Activated CD8-positive, alpha-beta memory T cell treated with anti-CD3 and anti-CD28 coated beads, Interleukin-2, amount 50 U/mL, for 48 hours (primary cell): ENCODE data around the gene MACROD2.

Source experiments
- DNase-seq: peaks from one replicate; pipeline ENCODE4 v3.0.0-alpha.2; 2020

Gene MACROD2

DNA sequence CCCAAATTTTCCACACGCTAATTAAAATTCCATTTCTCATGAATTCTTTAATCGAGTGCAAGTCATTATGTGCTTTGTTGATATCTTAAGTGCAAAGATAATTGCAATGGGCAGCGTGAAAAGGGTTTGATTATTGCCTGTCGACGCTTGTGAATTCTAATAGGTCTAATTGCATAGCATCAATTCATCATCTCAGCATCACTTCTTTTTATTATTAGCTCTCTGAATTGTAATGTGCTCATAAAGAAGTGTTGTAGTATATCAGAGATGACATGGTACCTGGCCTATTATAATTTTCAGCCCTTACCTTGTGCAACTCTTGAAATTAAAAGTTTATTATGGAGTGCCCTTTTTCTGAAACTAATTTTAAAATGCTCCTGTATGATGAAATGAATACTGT is 1208.9 kb downstream of the MACROD2 start:
- no peak for DNase-seq

DNA sequence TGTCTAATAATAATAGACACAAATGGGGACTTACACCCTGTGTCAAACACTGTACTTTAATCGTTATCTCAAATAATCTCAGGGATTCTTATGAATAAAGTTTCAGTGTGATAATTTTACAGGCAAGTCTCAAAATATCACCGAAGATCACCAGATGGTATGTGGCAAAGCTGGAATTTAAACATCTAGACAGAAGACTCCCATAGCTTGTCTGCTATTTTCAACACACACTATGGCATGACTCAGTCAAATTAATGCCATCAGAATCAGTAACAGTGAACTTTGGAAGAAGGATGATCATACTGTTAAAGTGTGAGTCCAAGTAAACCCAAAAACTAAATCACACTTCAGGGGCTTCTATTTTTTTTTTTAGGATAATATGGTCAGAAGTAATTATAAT is 1209.7 kb downstream of the MACROD2 start:
- DNase-seq = no peak

DNA sequence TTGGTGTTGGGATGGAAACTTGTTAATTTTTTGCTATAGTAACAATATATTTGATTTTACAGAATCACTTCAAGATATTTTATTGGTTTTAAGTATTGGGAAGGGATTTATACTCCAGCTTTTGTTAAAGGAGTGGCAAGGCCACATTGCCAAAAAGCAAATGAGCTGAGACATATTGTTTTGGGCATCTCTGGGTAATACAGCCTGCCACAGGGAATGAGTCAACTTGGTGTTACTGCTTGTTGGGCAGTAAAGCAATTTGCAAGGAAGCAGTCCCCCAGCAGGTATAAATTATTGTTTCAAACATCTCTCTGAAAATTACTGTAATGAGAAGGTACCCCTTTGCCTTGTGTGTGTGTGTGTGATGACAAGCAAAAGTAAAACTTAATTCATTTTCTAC is 1210.4 kb downstream of the MACROD2 start:
- no peak for DNase-seq

DNA sequence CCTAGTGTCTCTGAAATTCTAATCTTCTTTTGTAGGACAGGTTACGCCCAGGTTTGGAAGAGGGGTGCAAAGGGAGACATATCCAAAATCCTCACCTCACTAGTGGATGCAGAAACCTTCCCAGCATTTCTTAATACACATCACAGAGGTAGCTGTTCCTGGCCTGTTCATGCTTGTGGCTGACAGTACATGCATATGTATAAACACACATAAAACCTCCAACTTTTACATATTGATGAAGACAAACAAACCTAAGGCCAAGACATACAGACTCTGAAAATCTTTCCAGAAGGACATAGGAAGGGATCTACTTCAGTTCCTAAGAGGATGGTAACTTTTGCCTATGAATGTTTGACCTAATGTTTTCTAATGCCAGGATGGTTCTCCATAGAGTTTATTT is 1214.2 kb downstream of the MACROD2 start:
- no peak for DNase-seq

DNA sequence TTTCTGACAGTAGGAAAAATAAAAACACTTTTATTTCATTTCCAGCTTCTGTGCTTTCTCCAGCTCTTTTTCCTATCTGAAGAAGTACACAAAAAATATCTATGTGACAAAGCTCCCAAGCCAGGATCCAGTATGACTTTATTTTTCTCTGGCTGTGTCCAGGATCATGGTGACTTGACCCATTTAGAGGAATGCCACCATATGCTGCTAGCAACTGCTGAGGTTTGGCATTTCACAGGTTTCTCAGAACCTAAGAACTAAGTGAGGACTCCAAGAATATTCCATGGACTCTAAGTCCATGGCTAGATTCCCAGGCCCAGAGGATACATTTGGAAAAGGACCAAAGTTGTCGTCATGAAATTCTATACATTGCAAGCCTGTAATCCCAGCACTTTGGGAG is 1218.7 kb downstream of the MACROD2 start:
- DNase-seq = no peak

DNA sequence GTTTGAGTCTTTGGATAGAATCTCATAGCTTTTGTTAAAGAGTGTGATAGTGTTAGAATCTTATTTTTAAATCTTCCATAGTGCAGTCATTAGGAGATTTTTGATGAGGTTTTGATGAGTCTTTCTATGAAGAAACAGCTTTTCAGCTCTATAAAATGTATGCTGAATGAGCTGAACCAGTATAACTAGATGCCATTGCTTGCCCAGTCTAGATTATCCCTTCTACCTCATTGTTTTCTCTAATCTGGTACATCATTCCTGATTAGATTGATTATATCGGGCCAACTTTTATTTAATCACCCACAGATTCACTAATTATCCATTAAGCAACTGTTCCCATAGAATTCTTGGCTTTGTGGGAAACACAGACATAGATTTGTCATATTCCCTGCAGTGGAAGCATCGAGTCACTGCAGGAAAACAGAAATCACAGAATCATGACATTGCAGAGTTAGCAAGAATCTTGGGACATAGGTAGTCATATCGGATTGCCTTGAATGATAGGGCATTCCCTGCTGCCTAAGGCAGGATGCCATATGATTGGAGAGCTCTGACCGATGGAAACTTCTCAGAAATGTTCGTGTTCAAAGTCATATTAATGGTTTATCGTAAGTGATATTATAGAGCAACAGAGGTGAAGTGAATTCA is 1224.8 kb downstream of the MACROD2 start:
- DNase-seq = no peak

DNA sequence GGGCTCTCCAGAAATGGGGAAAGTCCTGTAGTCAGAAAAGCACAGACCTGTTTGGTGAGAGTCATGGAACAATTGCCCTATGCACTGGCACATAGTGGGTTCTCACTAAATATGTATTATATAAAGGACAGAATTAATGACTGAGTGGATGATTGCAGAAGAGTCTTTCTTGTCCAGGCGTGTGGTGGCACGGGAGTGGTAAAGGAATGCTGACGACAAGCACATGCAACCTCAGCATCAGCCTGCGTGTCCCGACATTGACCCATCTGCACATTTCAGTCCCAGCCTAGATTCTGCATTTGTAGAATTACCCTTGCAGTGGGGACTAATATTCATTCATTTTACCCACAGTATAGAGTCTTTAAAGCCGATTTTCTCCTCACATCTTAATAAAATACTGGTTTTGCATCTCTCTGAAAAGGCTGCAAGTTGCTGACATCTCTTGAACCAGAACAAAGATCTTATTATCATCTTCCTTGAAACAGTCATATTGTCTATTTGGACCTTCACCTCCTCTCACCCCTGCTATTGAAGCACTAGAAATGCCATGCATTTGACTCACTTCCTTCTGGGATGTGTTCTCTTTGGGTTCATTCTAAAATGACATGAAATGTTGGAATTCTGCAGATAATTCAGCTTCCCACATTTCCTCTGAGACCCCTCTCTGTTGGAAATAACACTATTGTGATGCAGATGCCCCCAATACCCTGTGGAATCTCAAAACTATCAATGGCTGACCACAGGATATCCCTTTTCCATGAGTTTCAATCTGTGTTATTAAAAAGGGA is 1225.7 kb downstream of the MACROD2 start:
- no peak for DNase-seq

DNA sequence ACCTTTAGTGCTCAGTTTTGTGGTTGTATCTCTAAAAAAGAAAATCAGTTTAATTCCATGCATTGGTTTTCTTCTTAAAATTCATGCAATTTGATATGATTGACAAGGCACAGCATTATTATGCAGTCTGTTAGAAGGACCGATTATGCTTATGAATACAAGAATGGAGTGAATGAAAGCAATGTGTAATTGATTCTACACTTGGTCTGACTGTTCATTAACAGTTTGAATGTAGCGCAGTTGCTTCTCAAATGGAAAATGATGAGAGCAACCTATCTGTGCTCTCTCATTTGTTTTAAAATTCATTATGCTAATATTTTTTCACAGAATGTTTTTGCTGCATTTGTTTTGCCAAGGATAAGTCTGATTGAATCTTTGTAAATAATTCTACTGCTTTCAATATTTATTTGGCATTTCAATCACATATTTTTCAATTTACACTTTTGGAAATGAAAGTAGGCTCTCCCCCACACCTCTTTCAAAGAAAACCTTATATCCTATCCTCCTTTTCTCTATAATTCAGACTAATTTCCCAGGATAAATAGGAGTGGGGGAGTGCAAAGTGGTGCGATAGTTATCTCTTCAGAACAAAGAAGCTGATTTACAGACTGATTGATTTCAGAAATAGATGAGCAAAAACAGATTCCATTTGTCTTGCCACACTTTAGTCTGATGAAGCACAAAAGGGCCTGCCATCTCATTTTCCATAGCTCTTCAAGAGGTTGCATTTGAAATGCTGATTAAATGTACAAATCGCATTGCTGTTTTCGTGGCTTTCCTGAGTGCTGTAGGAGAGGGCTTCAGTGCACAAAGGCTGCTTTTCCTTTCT is 1227.4 kb downstream of the MACROD2 start:
- no peak for DNase-seq

DNA sequence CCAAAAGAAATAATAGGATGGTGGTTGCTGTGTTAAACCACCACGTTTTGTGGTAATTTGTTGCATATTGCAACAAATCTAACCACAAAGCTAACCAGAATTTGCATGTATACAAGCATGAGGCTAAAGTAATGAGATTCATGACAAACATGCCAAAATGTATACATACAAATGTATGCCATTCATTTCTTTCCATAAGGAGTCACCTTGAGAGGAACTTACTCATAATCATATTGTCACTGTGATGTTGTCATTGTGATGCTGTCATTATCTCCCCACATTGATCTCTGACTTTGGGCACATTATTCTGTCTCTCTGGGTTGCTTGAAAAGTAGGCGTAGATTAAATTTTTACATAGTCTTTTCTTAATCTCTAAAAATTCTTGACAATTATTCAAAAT is 1228.9 kb downstream of the MACROD2 start:
- DNase-seq = no peak

DNA sequence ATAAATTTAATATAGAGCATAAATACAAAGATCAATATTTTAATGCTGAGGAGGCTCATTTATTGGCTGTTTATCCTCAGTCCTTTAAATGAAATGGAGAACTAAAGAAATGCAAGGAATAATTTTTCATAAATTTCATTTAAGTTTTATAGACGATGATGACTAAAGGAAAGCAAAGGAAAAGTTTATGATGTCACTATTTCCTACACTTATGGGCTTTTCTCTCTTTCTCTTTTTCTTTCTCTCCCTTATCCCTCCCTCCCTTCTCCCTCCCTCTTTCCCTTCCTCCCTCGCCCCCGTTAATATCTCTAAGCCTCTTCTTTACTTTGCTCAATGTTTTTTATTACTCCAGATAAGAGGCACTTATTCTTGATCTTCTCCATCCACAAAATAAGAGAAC is 1231.8 kb downstream of the MACROD2 start:
- no peak for DNase-seq

DNA sequence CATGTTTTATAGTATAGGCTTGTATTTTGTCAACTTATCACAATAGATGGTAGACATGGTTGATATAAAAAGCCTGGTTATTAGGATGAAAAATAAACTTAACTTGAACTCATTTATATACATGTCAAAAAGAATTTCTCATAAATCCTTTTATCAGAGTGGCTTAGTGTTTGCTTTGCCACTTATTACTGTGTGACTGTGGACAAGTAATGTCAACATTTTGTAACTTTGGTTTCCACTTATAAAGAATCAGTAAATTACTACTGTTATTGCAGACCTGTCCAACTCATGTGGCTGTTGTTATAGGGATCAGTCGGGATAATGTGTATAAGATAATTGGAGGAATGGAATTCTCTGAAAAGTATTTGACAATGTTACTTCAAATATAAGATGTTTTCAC is 1236.9 kb downstream of the MACROD2 start:
- DNase-seq = no peak

DNA sequence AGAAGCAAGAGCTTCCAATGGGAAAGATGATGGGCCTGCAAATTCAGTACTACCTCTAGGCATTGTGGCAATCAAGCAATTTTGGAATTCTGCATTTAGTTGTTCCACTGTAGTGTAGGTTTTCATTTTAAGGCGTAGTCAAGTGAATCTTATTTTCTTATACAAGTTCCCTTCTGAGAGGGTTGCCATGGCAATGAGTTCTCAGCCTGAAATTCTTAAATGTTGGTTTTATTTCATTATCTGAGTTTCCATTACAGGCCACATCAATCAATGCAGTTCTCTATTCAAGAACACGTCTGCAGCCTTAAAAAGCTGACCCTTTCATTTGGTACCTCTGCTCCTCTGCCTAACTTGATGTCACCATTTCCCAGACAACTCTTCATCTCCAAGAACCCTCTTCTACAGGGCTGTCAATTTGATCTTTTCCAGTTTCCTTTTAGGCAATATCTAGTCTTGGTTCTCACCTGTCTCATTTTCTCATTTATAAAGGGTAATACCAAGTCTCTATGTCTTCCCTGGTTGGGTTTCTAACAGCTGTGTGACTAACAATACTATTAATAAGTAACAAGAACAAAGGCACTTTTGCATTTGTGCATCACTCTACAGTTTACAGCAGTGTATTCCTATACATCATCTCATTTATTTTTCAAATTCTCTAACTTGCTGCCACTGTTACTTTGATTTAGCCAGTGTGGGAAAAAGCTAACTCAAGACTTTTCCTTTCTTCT is 1240.3 kb downstream of the MACROD2 start:
- DNase-seq = no peak

DNA sequence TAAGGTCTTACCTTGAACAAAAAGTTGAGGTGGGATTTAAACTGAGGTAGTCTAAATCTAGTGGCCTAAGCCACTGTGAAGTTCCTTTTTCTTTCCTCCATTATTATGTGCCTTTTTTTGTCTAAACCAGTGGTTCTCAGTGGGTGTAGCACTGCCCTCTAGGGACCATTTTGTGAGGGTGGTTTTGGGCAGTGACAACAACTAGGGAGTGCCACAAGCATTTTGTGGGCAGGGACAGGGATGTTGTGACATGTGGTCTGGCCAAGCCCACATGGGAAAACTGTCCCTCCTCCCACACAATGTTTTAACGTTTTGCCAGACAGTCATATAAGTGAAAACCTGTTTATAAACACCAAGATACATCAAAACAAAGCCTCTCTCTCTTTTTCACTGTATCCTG is 1241.5 kb downstream of the MACROD2 start:
- DNase-seq = no peak

DNA sequence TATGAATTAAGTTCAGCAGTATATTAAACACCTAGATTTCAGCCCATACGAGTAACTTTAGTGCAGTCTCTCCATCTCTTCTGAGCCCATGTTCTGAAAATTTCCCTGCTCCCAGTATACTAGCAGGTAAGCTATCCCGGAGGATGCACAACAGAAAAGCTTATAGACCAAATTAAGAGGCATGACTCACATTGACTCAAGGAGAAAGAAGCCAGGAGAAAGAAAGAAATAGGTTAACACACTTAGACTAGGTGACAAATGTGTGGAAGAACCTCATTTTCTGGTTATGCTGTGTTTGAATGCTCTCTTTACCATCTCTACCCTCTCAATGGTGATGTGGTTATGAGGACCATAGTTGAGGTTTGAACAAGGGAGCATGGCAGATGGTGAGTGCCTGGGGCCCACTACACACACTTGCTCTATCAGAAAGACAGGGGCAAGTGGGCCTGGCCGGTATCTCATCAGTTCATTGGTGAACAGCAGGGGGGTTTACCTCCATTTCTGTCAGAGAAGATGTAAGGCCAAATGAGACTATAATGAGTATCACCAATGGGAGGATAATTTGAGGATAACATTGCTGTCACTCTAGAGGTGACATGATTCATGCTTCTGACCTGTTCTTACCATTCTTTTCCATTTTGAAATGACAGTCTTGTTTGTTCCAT is 1244.4 kb downstream of the MACROD2 start:
- no peak for DNase-seq

DNA sequence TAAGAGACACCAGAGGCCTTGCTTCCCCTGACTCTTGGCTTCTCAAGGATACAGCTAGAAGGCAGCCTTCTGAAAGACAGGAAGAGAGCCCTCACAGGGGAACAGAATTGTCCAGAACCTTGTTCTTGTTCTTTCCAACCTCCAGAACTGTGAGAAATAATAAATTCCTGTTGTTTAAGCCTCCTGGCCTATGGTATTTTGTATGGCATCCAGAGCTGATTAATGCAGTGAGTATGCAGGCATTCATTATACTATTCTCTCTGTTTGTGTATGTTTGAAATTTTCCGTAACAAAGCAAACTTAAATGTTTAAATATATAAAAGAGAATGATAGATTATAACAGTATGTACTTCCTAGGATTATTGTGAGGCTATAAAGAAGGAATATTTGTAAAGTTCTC is 1245.5 kb downstream of the MACROD2 start:
- DNase-seq = no peak

DNA sequence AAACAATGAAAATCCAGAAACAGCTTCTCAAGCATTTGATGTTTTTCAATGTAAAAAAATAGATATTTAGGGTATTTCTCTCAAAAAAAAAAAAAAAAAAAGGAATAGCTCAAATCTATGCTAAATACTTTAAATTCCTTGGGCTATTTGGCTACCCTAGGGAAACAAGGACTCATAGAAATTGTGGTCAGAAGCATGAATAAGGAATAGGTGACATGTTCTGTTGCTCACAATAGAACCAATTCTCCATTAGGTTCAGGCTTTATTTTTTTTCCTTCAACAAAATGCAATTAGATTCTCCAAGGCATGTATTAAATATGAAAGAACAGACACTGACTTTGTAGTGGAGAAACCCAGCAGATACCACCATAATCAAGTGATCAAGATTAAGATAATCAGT is 1246.4 kb downstream of the MACROD2 start:
- no peak for DNase-seq

DNA sequence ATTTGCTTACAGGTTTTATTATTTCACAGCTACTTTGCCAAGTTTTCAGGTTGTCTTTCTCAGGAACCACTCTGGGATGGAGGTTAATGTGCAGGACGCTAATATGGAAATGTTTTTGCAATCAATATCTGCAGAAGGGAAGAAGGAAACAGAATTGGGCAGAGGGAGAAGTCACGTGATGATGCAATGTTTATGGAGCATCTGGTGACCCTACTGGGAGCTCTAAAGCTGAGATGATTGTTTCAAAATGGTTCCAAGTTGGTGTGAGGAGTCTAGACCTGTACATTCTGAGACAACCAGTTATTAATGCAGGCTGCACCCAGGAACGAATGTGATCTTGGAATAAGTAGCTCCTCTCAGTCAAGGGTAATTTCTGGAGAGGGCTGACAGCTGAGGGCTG is 1247.5 kb downstream of the MACROD2 start:
- DNase-seq = no peak

DNA sequence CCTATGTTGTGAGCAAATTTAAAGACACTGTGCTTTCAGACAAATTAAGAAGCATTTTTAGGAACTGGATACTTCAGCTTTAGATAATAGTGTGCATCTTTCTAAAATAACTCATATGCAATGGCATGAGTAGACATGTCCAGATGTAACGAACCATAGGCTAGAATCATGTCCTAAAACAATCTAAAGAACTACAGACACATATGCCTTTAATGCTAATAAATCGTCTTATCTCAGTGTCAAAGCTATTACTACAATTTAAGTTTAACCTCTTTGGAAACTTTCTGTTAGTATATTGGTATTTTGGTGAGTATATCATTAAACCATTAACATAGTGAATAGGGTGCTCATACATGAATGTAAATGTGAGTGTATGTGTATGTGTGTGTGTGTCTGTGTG is 1250.6 kb downstream of the MACROD2 start:
- DNase-seq = no peak

DNA sequence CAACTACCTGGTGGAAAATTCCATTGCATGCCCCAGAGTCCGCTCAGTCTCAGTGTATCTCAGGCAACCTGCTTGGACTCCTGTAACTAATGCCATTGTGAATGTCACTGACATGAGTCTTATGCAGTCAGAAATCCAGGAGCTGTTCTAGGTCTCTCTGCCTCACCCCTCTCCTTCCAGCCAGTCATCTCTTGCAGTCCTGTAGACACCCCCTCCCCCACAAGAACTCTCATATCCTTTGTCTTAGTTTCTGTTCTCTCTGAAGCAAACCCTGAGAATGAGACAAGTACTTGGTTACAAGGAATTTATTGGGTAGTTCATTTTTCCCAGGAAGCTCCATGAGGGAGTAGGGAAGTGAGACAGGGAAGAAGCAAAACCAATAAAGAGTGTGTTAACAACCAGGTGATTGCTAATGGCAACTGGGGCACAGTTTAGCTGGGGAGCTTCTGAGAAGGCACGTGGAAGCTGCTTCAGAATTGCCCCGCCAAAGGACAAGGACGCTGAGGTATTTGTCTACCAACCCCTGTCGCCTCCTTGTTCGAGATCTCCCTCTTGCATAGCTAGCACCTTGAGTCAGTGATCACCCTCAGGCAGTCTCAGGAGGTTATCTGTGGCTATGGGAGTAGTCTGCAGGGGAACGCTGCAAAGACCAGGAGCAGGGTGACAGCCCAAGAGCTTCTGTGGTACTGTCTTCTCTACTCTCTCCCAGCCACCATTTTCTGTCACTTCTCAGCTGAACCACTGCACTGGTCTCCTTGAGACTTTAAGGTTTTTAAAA is 1253.5 kb downstream of the MACROD2 start:
- DNase-seq = no peak

DNA sequence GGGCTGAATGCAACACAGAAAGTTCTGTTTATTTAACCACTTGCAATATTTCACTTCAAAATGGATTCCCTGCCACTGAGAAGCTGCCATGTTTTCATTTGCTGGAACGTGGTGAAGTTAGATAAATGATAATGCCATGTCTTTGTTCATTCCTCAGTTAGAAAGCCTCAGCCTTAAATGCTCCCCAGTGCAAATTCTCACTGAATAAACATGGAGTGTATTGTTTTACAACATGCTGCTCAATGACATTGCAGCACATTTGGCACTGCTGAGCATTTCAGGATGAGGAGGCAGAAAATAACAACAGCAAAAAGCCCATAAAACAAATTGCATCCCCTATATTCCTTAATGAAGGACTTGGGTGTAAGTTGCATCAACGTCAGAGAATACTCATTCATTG is 1255.9 kb downstream of the MACROD2 start:
- no peak for DNase-seq

DNA sequence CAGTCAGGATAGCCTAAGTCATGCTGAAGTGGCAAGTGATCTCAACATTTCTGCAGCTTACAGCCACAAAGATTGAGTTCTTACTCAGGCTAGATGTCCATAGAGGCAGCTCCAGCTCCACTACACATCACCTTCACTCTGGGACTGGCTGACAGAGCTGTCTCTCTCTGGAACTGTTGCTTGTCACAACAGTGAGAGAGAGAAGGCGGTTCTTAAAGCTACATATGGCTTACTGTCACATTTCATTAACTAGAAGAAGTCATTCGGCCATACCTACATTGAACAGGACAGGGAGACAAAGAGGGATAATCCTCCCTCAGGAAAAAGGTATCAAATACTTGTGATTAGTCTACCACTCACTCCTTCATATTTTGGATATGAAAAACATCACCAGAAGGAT is 1257.0 kb downstream of the MACROD2 start:
- DNase-seq = no peak

DNA sequence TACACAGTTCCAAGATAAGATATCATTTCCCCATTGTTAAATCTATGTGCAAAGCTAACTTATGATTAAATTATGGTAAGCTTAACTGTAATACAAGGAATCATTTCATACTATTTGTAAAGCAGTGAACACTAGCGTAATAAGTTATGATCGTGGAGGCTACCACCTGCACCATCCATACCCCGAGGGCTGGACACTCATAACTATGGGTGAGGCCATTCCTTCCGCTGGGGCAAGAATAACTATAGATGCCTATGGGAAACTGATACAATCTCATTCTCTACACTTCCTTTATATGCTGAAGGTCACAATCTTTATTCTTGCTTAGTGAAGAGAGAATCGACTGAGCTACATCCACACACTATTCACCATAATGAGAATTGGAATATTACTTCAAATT is 1258.1 kb downstream of the MACROD2 start:
- DNase-seq = no peak
